Measurements from ENCODE around the gene MPC1. TPM values are rescaled to one million over a fixed set of nuclear protein-coding genes. Genes with fewer than 3 reads are reported as not detected.

Gene MPC1
- total RNA-seq, 4 donors from 2014 or later = 90.8 to 131 (median 129) TPM

DNA sequence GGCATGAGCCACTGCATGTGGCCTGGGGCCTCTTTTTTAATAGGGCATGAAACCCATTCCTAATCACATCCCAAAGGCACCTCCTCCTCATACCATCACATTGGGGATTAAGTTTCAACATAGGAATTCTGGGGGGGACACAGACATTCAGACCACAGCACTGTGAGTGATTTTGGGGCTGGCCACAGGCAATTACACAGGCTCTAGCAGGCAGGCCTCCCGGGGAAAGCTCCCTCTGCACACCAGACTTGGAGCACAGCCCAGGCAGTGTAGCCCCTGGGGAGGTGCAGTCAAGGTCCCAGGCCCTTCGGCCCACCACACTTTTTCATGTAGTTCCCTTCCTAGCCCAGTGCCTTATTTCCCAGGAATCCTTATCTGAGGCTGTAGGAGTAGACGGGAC, 45.9 kb downstream of the MPC1 start:
- Histone ChIP-seq H3K36me3 (no peaks in the 10 kb centered on the region), H3K27ac (no peak overlapping the region), H3K9me3 (no peaks in the 10 kb centered on the region), H3K27me3 (no peaks in the 10 kb centered on the region), H3K4me3 (no peak overlapping the region), H3K4me1 (peaks cover 16 to 49% (median 19%) of the 10 kb centered on the region in 4 donors)
- intact Hi-C loops (cut with DNase I; ENCODE audit: low total_unique reads) (no loop called here), in situ Hi-C loops (cut with MboI; ENCODE audit: low pct_ligation_motif_present in 1 of 4, low pct_unique_long_range_greater_than_20kb in 1 of 4, low sequenced_read_pairs in 3 of 4) (no loop called here)
- 96% methylated on average over 3 of the region's 3 CpGs; no CpG with 5 or more reads in 1 of the 2 donors for WGBS, 2 donors (ENCODE audit: low coverage in 1 of 2)
- DNase-seq = no peak
- TF ChIP-seq, protein P1, sequence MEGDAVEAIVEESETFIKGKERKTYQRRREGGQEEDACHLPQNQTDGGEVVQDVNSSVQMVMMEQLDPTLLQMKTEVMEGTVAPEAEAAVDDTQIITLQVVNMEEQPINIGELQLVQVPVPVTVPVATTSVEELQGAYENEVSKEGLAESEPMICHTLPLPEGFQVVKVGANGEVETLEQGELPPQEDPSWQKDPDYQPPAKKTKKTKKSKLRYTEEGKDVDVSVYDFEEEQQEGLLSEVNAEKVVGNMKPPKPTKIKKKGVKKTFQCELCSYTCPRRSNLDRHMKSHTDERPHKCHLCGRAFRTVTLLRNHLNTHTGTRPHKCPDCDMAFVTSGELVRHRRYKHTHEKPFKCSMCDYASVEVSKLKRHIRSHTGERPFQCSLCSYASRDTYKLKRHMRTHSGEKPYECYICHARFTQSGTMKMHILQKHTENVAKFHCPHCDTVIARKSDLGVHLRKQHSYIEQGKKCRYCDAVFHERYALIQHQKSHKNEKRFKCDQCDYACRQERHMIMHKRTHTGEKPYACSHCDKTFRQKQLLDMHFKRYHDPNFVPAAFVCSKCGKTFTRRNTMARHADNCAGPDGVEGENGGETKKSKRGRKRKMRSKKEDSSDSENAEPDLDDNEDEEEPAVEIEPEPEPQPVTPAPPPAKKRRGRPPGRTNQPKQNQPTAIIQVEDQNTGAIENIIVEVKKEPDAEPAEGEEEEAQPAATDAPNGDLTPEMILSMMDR (IDR thresholded peaks at IDR 0.05) = no peak
- no peak for TF ChIP-seq POLR2A (IDR thresholded peaks at IDR 0.05)
- no peak for TF ChIP-seq EP300 (IDR thresholded peaks at IDR 0.05; ENCODE audit: low read depth)
- TF ChIP-seq POLR2AphosphoS5 (IDR thresholded peaks at IDR 0.05) = no peak

DNA sequence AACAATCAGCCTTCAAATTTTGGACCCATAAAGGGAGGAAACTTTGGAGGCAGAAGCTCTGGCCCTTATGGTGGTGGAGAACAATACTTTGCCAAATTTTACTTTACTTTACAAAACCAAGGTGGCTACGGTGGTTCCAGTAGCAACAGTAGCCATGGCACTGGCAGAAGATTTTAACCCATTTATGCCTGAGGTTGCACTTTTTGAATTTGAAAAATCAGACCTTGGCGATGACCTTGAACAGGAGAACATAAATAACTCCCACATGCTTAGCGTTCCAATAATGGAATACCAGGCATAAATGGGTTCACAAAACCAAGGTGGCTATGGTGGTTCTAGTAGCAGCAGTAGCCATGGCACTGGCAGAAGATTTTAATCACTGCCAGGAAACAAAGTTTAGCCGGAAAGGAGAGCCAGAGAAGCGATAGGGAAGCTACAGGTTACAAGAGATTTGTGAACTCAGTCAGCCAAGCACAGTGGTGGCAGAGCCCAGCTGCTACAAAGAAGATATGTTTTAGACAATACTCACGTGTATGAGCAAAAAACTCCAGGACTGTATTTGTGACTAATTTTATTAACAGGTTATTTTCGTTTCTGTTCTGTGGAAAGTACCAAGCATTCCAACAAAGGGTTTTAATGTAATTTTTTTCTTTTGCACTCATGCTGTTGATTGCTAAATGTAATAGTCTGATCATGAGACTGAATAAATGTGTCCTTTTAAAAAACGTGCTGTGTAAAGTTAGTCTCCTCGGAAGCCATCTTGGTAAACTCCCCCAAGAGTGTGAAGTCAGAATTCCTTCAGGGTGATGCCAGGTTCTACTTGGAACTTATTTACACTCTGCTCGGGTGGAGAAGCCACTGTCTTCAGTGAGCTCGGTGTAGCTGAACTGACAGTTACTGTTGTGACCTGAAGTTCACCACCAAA, 47.1 kb downstream of the MPC1 start:
- 77 to 80% methylated on average over 5 to 11 of the region's 11 CpGs for WGBS, 2 donors (ENCODE audit: low coverage in 1 of 2)
- no peaks in the 10 kb centered on the region for H3K36me3 ChIP-seq
- no peak for DNase-seq
- TF ChIP-seq POLR2AphosphoS5 (IDR thresholded peaks at IDR 0.05) (no peak), EP300 (IDR thresholded peaks at IDR 0.05; ENCODE audit: low read depth) (no peak), POLR2A (IDR thresholded peaks at IDR 0.05) (no peak)
- TF ChIP-seq, protein P1 (IDR thresholded peaks at IDR 0.05) = no peak
- no peak overlapping the region for H3K27ac ChIP-seq
- in situ Hi-C loops (cut with MboI; ENCODE audit: low pct_ligation_motif_present in 1 of 4, low pct_unique_long_range_greater_than_20kb in 1 of 4, low sequenced_read_pairs in 3 of 4) = no loop called here
- intact Hi-C loops (cut with DNase I; ENCODE audit: low total_unique reads) = no loop called here
- peaks cover 6 to 50% (median 19%) of the 10 kb centered on the region in 4 donors for H3K4me1 ChIP-seq
- no peaks in the 10 kb centered on the region for H3K9me3 ChIP-seq
- H3K27me3 ChIP-seq = no peaks in the 10 kb centered on the region
- H3K4me3 ChIP-seq = no peak overlapping the region

DNA sequence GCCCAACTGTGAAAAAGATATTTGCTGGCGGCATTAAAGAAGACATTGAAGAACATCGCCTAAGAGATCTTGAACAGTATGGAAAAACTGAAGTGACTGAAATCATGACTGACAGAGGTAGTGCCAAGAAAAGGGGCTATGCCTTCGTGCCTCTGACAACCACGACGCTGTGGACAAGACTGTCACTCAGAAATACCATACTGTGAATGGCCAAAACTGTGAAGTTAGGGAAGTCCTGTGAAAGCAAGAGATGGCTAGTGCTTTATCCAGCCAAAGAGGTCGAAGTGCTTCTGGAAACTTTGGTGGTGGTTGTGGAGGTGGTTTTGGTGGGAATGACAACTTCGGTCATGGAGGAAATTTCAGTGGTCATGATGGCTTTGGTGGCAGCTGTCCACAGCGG, 47.9 kb downstream of the MPC1 start:
- in situ Hi-C loops (cut with MboI; ENCODE audit: low pct_ligation_motif_present in 1 of 4, low pct_unique_long_range_greater_than_20kb in 1 of 4, low sequenced_read_pairs in 3 of 4) = no loop called here
- peaks cover 0 to 47% (median 17%) of the 10 kb centered on the region in 4 donors for H3K4me1 ChIP-seq
- no peak for DNase-seq
- H3K27me3 ChIP-seq = no peaks in the 10 kb centered on the region
- no peak overlapping the region for H3K27ac ChIP-seq
- intact Hi-C loops (cut with DNase I; ENCODE audit: low total_unique reads) = no loop called here
- H3K4me3 ChIP-seq = no peak overlapping the region
- H3K36me3 ChIP-seq = no peaks in the 10 kb centered on the region
- H3K9me3 ChIP-seq = no peaks in the 10 kb centered on the region
- TF ChIP-seq, protein P1 (IDR thresholded peaks at IDR 0.05) = no peak
- TF ChIP-seq EP300 (IDR thresholded peaks at IDR 0.05; ENCODE audit: low read depth) = no peak
- no peak for TF ChIP-seq POLR2AphosphoS5 (IDR thresholded peaks at IDR 0.05)
- TF ChIP-seq POLR2A (IDR thresholded peaks at IDR 0.05) = no peak
- 91% methylated on average over 5 to 8 of the region's 8 CpGs for WGBS, 2 donors (ENCODE audit: low coverage in 1 of 2)

DNA sequence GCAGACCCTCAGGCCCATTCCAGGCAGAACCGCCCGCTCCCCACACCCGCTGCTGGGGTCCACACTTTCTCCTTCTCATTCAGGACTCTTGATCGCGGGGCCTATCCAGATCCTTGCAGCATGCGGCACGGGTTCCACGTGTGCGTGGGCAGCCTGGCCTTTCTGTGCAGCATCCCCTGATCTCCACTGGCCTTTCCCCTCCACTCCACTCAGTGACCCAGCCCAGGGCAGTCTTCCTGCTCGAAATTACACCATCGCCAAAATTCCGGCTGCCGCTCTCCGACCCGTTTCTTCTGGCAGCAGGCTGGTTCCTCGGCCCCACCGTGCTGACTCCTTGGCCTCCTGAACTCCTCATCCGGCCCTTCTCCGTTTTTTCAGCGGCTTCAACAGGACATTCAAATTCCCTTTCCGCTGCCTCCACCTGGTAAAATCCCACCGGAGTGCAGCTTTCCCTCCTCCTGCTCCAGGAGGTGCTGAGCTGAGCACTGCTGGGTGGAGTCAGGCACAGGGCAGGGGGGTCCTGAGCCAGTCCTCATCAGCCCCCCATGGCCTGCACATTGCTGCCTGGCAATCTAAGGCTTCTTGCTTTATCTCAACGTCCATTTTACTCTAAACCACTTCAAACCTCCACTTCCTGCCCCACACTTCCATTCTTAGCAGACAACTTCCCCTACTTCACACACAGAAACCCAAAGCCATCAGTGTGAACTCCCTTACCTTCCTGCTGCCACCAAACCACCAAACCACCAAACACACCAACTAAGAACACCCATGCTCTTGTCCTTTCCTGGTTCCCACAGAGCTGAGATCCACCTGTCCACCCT, 49.4 kb downstream of the MPC1 start:
- DNase-seq = no peak
- H3K4me1 ChIP-seq = peaks cover 0 to 39% (median 16%) of the 10 kb centered on the region in 4 donors
- H3K36me3 ChIP-seq = no peaks in the 10 kb centered on the region
- H3K9me3 ChIP-seq = no peaks in the 10 kb centered on the region
- 44 to 77% methylated on average over 1 to 23 of the region's 23 CpGs for WGBS, 2 donors (ENCODE audit: low coverage in 1 of 2)
- in situ Hi-C loops (cut with MboI; ENCODE audit: low pct_ligation_motif_present in 1 of 4, low pct_unique_long_range_greater_than_20kb in 1 of 4, low sequenced_read_pairs in 3 of 4) = no loop called here
- H3K4me3 ChIP-seq = no peak overlapping the region
- no peaks in the 10 kb centered on the region for H3K27me3 ChIP-seq
- TF ChIP-seq POLR2A (IDR thresholded peaks at IDR 0.05) (no peak), EP300 (IDR thresholded peaks at IDR 0.05; ENCODE audit: low read depth) (no peak), POLR2AphosphoS5 (IDR thresholded peaks at IDR 0.05) (no peak)
- TF ChIP-seq, protein P1 (IDR thresholded peaks at IDR 0.05) = no peak
- no peak overlapping the region for H3K27ac ChIP-seq
- intact Hi-C loops (cut with DNase I; ENCODE audit: low total_unique reads) = no loop called here

Measured in transverse colon (tissue), 4 donors.